ENCODE measurements around the gene SLC22A7.
"Not testable (repeated sequence)": the region's sequence is repeated elsewhere in the genome, so short reads cannot be mapped to it uniquely, and the experiment has no call there.

Gene SLC22A7

DNA sequence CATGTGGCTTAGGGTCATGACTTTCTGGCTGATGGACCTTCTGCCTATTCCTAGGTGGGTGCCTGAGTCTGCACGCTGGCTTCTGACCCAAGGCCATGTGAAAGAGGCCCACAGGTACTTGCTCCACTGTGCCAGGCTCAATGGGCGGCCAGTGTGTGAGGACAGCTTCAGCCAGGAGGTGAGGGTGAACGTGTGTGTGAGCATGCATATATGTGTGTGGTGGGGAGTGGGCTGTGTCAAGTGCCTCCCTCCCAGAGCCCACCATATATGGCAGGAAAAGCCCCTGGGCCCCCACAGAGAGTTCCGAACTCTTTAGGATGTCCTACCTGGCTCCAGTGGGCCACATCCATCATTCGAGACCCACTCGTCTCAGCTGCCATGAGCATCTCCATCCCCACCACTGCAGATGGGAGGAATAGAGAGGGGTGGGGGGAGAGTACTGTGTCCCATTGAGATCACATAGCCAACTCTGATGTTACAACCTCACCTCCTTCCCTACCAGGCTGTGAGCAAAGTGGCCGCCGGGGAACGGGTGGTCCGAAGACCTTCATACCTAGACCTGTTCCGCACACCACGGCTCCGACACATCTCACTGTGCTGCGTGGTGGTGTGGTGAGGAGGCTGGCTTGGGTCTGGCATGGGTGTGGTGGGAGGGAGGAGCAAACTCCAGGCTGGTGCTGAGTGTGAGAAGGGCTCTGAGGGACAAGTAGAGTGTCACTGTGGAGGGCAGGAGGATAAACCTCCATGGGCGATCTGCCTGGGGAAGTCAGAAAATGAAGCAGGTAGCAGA lies 3.2 kb downstream of the SLC22A7 start:
- no peak for DNase-seq (ENCODE audit: low read depth)

DNA sequence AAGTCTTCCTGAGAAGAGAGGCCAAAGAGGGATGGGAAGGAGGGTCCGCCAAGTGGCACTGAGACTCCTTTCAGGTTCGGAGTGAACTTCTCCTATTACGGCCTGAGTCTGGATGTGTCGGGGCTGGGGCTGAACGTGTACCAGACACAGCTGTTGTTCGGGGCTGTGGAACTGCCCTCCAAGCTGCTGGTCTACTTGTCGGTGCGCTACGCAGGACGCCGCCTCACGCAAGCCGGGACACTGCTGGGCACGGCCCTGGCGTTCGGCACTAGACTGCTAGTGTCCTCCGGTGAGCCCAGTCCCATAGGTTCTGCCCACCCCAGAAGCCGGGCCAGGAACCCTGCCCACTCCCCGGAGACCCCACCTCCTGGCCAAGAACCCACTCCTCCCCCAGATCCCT lies 4.1 kb downstream of the SLC22A7 start:
- DNase-seq (ENCODE audit: low read depth) = no peak

DNA sequence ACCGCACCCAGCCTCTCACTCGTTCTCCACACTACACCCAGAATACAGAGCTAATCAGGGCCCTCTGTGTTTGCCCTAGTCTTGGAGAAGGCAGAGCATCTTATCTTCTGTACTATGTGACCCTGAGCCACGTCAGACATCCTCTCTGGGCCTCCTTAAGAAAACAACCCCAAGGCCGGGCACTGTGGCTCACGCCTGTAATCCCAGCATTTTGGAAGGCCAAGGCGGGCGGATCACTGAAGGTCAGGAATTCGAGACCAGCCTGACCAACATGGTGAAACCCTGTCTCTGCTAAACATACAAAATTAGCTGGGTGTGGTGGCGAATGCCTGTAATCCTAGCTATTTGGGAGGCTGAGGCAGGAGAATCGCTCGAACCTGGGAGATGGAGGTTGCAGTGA lies 4.9 kb downstream of the SLC22A7 start:
- DNase-seq (ENCODE audit: low read depth) = not testable (repeated sequence)

DNA sequence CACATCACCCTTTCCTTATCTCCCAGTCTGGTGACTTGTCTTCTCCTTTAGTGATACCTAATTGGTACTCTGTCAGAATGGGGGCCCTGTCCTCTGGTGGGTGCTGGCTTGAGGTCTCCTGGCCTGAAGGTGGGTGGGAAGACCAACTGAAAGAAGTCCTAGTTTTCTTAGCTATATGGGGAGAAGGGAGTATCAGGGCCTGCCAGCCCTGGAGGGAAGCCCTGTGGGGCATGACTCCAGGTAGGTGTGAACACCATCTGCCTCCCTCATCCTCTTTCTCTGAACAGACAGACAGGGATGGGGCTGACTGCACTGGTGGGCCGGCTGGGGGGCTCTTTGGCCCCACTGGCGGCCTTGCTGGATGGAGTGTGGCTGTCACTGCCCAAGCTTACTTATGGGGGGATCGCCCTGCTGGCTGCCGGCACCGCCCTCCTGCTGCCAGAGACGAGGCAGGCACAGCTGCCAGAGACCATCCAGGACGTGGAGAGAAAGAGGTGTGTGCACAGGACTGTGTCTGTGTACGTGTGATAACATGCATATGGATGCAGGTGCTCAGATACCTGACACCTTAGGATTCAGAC lies 5.8 kb downstream of the SLC22A7 start:
- no peak for DNase-seq (ENCODE audit: low read depth)

DNA sequence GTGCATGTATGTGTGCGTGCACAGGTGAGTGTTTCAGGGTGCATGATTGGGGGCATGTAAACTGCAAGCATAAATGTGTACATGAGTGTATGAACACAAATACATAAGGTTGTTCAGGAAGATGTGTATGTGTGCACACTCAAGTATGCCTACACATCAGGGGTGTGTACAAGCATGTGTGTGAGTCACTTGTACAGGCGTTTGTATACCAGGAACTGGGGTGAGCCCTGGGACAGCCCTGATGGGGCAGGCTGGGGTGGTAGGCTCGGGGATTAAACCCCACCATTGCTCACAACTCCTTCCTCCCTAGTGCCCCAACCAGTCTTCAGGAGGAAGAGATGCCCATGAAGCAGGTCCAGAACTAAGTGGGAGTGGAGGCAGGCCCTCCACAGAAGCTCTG lies 6.3 kb downstream of the SLC22A7 start:
- DNase-seq (ENCODE audit: low read depth) = no peak

DNA sequence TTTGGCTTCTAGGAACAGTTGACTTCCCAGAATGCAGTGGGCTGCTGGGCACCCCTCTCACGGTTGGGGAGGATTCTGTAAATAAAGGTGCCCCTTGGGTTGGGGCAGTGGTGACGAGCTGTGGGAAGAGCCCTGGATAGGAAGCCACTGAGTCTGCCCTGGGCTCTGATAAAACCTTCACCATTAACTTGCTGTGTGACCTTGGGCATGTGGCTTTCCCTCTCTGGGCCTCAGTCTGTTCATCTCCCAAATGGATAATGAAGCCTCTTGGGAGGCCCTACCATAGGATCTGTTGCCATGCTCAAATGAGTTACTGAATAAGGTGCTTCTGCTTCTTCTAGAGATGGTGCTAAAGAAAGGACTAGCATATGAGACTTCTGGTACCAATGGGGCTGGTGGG lies 6.8 kb downstream of the SLC22A7 start:
- DNase-seq (ENCODE audit: low read depth) = no peak

DNA sequence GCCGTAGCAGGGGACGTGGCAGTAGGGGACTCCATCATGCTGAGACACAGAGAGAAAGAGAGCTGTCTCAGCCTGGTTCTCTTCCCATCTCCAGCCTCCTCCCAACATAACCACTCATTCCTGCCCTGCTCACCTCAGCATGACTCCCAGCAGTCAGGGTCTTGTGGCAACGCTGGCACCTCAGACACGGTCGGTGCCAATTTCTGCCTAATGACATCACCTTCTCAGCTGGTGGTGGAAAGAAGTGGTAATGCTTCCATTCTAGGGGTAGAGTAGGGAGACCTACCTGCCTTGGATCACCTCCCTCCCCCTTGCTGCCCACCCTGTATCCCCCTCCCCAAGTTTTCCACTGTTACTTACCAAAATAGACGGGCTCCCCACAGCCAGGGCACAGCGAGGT lies 8.0 kb downstream of the SLC22A7 start:
- no peak for DNase-seq (ENCODE audit: low read depth)

DNA sequence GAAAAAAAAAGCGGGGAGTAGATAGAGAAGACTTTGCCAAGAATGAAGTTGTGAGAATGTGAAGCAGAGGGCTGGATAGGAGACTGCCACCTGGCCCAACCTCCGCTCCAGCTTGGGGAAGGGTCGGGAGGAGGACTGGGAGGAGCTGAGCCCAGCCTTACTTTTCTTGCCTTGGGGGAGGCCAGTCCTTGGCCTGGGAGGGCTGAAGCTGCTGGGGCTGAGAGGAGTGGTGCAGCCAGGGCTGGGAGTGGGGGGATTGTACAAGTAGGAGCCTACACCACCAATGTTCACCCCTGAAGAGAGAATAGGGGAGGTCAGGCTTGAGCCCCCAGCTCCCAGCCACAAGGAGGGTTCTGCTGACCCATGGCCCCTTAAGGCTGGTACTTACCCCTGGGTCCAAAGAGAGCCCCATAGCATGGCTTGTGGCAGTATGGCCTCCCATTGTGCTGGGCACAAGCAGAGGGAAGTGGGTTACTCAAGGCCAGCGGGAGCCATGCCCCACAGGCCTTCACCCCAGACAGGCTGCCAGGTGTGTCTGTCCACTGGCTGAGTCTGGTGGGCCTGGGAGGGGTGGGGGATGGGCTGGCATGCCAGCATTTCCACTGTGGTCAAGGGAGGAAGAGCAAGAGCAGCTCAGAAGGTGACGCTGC lies 9.5 kb downstream of the SLC22A7 start:
- no peak for DNase-seq (ENCODE audit: low read depth)

DNA sequence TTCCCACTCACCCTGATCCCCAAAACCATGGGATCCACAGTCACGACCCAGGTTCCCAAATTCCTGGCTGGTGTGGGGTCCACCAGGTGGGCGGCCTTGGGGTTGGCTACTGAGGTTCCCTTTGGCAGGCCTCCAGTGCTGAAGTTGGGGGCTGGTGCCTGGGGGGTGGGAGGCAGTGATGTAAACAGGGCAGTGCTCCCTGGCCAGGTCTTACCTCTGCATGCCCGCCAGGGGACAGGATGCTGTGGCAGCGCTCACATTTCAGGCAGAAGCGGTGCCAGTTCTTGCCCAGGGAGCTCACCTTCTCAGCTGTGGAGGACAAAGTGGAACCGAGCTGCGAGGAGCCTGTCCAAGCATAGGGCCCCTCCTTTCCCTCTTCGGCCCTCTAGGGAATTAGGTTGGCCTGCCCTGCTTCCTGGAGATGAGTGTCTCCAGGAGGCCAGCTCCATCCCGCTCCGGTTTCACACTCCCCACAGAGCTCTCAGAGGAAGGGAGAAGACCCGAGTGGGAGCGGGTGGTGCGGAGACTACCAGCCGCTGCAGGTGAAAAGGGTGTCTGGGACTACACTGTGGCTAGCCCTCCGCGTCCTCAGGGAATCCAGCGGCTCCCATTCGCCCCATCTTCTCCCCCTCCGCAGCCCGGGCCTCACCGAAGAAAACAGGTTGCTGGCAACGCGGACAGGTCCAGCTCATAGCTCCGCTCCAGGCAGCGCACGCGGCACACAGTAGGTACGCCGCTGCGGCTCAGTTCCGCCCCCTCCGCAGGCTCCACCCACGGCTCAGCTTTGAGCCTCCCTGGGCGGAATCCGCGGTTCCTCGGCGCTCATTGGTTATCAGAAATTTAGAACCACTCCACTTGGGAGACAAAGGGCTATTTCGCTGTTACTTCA lies 10.3 kb downstream of the SLC22A7 start, which contains the start of gene CRIP3:
Gene CRIP3 (minus strand): TSS at position 726 of the 889 bp plus-strand sequence. CDS start 34 bp downstream, at position 692.
- peak; percentile 13 for DNase-seq (ENCODE audit: low read depth)

DNA sequence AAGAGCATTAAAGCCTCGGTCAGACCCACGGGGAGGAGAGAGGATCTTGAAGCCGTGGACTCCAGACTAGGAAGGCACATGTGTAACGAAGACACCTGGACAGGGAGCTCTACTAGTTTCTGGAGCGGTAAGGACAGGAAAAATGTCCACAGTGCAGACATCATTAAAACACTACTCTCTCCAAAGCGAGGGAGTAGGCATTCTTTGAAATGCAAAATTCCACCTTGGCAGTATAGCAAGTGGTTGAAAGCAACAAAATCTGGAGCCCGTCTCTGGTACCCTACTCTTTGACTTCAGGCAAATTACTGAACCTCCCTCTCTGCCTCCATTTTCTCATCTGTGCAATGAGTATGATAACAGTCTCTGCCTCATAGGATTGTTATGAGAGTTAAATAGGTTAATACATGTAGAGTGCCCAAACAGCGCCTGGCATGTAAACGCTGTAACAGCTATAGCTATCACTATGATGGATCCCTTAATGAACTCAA lies 11.0 kb downstream of the SLC22A7 start:
- no peak for DNase-seq (ENCODE audit: low read depth)

DNA sequence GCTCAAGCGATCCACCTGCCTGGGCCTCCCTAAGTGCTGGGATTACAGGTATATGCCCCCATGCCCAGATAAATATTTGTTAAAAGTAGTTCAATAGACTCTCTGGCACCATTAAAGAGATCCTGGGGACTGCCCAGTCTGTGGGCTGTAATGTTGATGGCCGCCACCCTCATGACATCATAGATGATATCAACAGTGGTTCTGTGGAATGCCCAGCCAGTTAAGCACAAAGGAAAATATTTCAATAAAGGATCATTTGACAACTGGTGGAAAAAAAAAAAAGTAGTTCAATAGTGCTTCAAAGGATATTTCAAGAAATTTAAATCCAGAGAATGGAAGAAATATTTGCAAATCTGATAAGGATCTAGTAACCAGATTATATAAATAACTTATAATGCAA lies 12.1 kb downstream of the SLC22A7 start:
- DNase-seq (ENCODE audit: low read depth) = no peak

DNA sequence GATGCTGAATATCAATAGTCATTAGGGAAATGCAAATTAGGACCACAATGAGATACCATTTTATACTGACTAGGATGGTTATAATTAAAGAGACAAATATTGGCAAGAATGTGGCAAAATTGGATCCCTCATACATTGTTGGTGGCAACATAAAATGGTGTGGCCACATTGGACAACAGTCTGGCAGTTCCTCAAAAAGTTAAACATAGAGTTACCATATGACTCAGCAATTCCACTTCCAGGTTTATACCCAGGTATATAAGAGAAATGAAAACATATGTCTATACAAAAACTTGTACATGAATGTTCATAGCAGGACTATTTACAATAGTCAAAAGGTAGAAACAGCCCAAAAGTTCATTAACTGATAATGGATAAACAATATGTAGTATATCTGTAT lies 12.6 kb downstream of the SLC22A7 start:
- DNase-seq (ENCODE audit: low read depth) = no peak

DNA sequence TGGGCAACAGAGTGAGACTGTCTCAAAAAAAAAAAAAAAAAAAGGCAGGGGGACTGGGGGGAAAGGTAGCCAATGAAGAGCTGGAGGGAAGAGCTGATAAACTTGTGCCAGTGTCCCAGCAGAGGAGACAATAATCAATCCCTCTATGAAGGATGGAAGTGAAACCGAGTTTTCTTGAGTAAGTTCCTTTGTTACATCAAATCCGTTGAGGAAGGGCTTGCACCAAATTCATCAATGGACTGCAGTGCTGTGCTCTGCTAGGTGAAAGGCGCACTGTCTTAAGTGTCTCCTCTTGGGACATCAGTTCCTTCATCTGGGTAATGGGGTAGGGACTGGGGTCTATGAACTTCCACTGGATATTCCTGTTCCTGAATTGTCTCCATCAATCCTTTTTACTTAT lies 13.6 kb downstream of the SLC22A7 start:
- no peak for DNase-seq (ENCODE audit: low read depth)

DNA sequence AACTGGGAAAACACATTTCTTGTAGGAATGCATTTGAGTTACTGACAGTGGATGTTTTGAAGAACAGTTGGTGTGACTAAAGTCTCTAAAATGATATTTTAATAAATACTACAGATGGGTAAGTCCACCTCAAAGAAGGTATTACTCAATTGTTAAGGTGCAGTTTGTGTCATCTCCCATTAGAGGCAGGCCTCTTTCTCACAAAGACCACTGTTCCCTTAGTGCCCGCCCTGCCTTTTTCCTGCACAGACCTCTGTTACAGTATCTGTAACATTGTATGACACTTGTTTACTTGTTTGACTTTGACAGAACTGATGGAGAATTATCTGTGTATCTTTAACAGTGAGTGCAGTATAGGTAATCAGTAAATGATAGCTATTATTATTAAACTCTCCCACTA lies 15.8 kb downstream of the SLC22A7 start:
- DNase-seq (ENCODE audit: low read depth) = no peak

DNA sequence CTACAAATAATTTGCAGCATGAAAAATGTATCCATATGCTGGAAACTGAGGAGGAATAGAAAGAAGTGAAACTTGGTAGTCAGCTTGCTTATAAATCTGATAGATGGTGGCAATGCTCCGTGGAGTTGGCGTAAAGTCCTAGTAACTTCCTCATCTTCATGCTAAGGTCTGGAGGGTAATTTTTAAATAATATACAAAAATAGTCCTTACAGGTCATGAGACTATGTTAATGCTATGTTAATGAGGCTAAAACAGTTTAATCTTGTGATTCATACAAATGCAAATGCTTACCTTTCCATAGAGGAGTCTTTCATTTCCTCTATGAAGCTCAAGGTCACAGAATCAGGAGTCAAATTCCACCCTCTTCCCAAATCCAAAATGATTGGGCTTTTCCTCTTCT lies 20.0 kb downstream of the SLC22A7 start:
- DNase-seq (ENCODE audit: low read depth) = no peak

DNA sequence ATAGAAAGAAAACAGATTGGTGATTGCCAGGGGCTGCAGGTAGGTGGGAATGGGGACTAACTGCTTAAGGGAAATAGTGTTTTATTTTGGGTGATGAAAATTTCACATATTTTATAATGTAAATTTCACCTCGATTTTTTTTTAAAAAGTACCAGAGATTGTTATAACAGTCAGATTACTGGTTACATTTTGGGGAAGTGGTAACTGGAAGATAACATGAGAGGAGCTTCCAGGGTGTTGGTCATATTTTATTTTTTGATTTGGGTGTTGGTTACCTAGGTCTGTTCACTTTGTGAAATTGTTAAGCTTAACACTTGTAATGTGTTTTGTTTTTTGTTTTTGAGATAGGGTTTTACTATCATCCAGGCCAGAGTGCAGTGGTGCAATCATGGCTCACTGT lies 27.8 kb downstream of the SLC22A7 start:
- no peak for DNase-seq (ENCODE audit: low read depth)

DNA sequence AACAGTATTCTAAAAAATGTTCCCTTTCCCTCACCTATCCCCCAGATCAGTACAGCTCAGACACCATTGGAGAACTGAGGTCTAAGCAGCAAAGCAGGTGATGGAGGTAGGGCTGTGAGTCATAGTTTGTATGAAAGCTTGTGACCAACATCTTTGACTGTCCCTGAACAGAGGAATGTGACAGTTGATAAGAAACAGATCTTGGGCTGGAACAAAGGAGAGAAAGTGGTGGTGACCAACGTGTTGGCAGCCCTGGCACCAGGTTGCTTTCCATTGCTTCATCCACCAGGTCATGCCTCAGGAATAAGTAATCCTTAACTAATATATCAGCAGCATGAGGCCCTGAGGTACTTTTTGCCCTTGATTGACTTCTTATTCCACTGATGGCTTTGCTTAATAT lies 30.5 kb downstream of the SLC22A7 start:
- no peak for DNase-seq (ENCODE audit: low read depth)

DNA sequence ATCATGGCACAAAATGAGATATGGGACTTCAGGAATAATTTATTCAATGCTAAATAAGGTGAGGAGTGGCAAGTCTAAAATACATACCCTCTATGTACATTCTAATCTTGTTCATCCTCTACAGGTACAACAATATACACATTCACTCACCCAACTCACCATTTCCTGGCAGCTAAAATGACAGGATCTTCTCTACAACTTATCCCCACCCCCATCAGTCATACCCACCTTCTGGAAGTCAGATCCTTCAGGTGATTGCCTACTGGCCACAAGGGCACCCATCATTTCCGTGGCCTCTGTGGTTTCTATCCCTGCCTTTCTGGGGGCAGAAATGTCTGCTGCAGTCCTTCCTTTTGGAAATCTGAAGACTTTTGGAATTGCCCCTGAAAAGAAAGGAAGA lies 33.4 kb downstream of the SLC22A7 start:
- no peak for DNase-seq (ENCODE audit: low read depth)

DNA sequence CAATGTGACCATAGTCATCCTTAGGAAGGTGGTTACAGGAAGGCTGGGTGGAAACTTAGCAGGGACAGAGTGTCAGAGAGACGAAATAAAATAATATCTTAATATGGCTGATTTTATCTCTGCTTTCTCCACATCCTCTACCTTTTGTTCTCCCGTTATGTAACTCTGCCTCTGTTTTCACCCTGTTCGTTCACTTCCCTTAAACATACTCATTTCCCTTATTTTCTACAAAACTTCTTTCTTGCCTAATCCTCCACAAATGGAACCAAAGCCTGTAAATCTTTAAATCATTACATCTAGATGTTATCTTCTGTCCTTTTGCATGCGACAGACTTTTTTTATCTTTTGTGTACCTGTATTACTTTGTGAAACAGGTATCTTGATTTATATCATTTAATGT lies 33.8 kb downstream of the SLC22A7 start:
- DNase-seq (ENCODE audit: low read depth) = no peak

DNA sequence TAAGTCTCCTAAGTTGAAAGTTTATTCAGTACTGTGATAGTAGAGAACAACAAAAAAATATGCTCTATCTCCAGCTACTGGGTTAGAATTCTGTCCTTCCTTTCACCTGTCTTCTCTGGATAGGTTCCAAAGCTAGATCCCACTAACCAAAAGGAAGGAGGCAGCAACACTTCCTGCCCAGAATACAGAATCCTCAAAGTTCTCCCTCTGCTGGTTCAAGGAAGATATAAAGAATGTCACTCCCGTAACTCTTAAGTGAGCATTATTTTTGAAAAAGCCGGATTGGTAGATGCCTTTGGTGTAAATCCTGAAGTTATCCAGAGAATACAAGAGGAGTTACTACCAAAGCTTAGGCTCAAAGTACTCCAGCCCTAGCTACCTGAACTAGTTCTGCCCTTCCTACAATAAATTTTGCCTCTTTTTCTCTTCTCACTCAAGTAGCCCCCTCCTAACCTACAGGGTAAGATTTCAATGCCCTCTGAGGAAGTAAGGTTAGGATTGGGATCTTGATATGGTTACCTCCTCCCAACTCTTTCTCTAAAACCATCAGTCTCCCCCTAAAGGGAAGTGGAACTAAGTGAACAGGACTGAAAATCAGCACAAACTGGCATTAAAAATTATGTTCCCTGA lies 36.5 kb downstream of the SLC22A7 start:
- peak; percentile 22 for DNase-seq (ENCODE audit: low read depth)

DNA sequence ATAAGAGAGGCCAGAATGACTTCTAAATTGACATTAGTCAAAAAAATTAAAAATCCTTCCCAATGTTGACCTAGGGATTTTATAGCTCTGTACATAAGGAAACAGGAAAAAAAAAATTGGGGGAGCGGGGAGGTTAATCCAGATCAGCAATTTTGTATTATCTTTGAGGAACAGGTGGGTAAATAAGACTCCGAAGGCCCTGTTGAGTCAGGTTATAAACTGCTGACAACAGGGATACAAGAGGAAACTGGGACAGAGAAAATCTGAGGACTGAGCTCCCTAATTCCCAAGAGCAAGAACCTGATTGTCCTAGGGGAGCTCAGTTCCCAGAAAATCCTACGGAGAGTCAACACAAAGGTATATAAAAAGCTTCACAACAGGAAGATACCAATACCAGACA lies 37.4 kb downstream of the SLC22A7 start:
- DNase-seq (ENCODE audit: low read depth) = no peak

DNA sequence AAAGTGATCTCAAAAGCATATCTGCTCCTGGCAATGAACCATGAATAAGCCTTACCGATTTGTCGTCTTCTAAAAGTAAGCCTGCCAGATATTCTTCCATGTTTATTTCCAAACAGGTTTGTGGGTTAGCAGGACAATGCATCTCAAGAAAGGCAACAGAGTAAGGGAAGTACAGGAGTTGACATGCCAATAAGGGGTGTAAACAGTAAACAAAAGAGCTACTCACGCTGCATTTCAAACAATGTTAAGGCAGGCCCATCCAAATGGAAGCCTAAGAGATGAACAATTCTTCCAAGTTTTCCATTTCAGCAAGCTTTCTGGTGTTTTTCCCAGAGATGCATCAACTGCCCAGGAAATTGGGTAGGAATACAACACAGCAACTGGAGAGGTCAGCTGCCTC lies 38.3 kb downstream of the SLC22A7 start:
- no peak for DNase-seq (ENCODE audit: low read depth)

All from GM04503 (cell line).